MCF 10A (cell line): Measurements from ENCODE around the gene EPG5. TPM values are rescaled to one million over a fixed set of nuclear protein-coding genes. Genes with fewer than 3 reads are reported as not detected.

Source experiments
- BruUV-seq: library from RNA; stranded (reverse); fragments of 400-500 nt; replicated peaks from 2 replicates; lab custom pipeline; 2021; lab: Mats Ljungman, UMichigan
- CTCF ChIA-PET: fragments of 300-600 bp; sonication (Branson Sonifier 250); formaldehyde crosslinking; extraction: SDS; loops from one replicate; lab custom pipeline; 2021; ENCODE audit warnings: antibody characterized with exemption, inconsistent platforms; lab: Yijun Ruan, JAX
- POLR2A ChIA-PET: fragments of 300-600, 350-650 bp; sonication (Branson Sonifier 250); formaldehyde crosslinking; extraction: SDS; loops from one replicate; lab custom pipeline; 2020; ENCODE audit warnings: antibody characterized with exemption, inconsistent platforms; lab: Yijun Ruan, JAX
- DNase-seq: peaks from one replicate; pipeline ENCODE4 v3.0.0-alpha.2; 2018; ENCODE audit not compliant: unreplicated experiment
- H3K27ac Mint-ChIP-seq: one replicate; pipeline ENCODE4 v1.8.0; 2022; ENCODE audit warnings: mild to moderate bottlenecking, low read depth, mixed read lengths; ENCODE audit not compliant: unreplicated experiment
- H3K27me3 Mint-ChIP-seq: one replicate; pipeline ENCODE4 v1.8.0; 2022; ENCODE audit warnings: mixed read lengths; ENCODE audit not compliant: insufficient read depth, unreplicated experiment
- H3K36me3 Mint-ChIP-seq: one replicate; pipeline ENCODE4 v1.8.0; 2022; ENCODE audit warnings: mild to moderate bottlenecking, moderate library complexity, mixed read lengths; ENCODE audit not compliant: insufficient read depth, unreplicated experiment
- H3K4me1 Mint-ChIP-seq: one replicate; pipeline ENCODE4 v1.8.0; 2022; ENCODE audit warnings: mixed read lengths; ENCODE audit not compliant: insufficient read depth, unreplicated experiment
- H3K4me3 Mint-ChIP-seq: one replicate; pipeline ENCODE4 v1.8.0; 2022; ENCODE audit warnings: mild to moderate bottlenecking, moderate library complexity, mixed read lengths; ENCODE audit not compliant: unreplicated experiment
- H3K9me3 Mint-ChIP-seq: one replicate; pipeline ENCODE4 v1.8.0; 2022; ENCODE audit warnings: mixed read lengths; ENCODE audit not compliant: unreplicated experiment
- intact Hi-C: fragments of 100-400 bp; cut with micrococcal nuclease; formaldehyde crosslinking; loops from 2 replicates; pipeline ENCODE4 v1.14.1; 2022
- total RNA-seq: library from RNA; stranded (reverse); gene quantifications from 2 replicates; pipeline ENCODE4 v1.2.3, GENCODE V29; 2022
- TF ChIP-seq, protein P1 (sequence below): fragments of 200-600 bp; IDR thresholded peaks from one replicate; pipeline ENCODE4 v1.8.0; 2022; ENCODE audit warnings: antibody characterized with exemption, mild to moderate bottlenecking; ENCODE audit not compliant: unreplicated experiment

Gene EPG5
- total RNA-seq, 1 experiment from 2014 or later: 19.4 TPM

DNA sequence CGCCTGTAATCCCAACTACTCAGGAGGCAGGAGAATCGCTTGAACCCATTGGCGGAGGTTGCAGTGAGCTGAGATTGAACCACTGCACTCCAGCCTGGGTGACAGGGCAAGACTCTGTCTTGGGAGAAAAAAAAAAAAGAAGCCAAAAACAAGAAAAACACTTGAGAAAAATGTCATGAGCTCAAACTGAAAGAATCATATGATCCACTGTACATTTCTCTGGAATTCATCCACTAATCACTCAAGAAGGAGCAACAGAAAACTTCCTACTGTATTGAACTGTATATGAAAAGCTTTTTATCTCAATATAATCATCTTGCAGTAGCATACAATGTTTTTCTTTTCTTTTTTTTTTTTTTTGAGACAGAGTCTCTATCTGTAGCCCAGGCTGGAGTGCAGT, 40.4 kb downstream of the EPG5 start:
- TF ChIP-seq, protein P1, sequence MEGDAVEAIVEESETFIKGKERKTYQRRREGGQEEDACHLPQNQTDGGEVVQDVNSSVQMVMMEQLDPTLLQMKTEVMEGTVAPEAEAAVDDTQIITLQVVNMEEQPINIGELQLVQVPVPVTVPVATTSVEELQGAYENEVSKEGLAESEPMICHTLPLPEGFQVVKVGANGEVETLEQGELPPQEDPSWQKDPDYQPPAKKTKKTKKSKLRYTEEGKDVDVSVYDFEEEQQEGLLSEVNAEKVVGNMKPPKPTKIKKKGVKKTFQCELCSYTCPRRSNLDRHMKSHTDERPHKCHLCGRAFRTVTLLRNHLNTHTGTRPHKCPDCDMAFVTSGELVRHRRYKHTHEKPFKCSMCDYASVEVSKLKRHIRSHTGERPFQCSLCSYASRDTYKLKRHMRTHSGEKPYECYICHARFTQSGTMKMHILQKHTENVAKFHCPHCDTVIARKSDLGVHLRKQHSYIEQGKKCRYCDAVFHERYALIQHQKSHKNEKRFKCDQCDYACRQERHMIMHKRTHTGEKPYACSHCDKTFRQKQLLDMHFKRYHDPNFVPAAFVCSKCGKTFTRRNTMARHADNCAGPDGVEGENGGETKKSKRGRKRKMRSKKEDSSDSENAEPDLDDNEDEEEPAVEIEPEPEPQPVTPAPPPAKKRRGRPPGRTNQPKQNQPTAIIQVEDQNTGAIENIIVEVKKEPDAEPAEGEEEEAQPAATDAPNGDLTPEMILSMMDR: no peak
- intact Hi-C loops: no loop called here
- POLR2A ChIA-PET: no interaction called here
- no TSS peak for BruUV-seq
- H3K4me1 Mint-ChIP-seq: no peaks in the 10 kb centered on the region
- peaks cover 7% of the 10 kb centered on the region for H3K9me3 Mint-ChIP-seq
- H3K27ac Mint-ChIP-seq: no peak overlapping the region
- H3K27me3 Mint-ChIP-seq: no peaks in the 10 kb centered on the region
- CTCF ChIA-PET: interaction anchor here (0.6 to 1.6 kb wide), 4 partner anchors 19 to 262 kb away, joined by 3 to 5 read pairs (median 4); no protein-coding TSS in a partner anchor
- H3K36me3 Mint-ChIP-seq: peaks cover 92% of the 10 kb centered on the region
- no peak for DNase-seq
- H3K4me3 Mint-ChIP-seq: no peak overlapping the region

DNA sequence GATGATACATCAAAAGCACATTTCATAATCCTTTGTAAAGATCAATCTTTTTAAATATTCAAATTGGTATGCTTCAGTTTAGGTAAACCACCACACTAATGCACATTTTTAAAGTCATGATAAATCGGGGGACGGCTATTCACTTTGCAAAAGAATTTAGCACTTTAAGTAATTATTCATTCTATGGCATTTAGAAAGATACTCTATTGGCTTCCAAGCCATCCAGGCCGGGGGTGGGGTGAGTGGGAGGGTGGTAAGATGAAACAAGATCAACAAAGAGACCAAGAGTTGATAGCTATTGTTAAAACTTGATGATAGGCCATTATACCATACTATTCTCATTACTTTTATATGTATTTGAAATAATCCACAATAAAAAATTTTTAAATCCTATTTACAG, 41.0 kb downstream of the EPG5 start:
- peaks cover 7% of the 10 kb centered on the region for H3K9me3 Mint-ChIP-seq
- POLR2A ChIA-PET: no interaction called here
- no peak overlapping the region for H3K4me3 Mint-ChIP-seq
- CTCF ChIA-PET: interaction anchor here (1.0 kb wide), 1 partner anchor 19 kb away, joined by 5 read pairs; no protein-coding TSS in a partner anchor
- H3K36me3 Mint-ChIP-seq: peaks cover 92% of the 10 kb centered on the region
- no TSS peak for BruUV-seq
- intact Hi-C loops: no loop called here
- TF ChIP-seq, protein P1: no peak
- no peak overlapping the region for H3K27ac Mint-ChIP-seq
- H3K27me3 Mint-ChIP-seq: no peaks in the 10 kb centered on the region
- peaks cover 1% of the 10 kb centered on the region for H3K4me1 Mint-ChIP-seq
- DNase-seq: no peak

DNA sequence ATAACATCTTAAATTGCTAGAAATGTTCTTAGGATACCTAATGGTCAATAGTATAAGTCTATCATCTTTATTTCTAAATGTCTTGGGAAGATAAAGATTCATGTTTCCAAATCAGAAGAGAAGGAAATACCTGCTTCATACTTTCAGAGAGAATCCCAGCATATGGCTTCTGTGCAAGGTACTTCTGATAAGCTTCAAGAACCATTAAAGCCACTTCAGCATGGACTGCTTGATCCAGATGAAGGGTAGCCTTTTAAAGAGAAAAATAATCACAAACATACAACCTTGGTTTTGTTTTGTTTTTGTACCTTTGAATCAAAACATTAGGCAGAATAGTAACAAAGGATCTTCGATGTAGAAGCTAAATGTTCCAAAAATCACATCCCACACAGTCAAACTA, 44.0 kb downstream of the EPG5 start:
- H3K27ac Mint-ChIP-seq: no peak overlapping the region
- no peak for DNase-seq
- no TSS peak for BruUV-seq
- TF ChIP-seq, protein P1: no peak
- intact Hi-C loops: no loop called here
- H3K27me3 Mint-ChIP-seq: no peaks in the 10 kb centered on the region
- peaks cover 82% of the 10 kb centered on the region for H3K36me3 Mint-ChIP-seq
- H3K4me1 Mint-ChIP-seq: peaks cover 16% of the 10 kb centered on the region
- H3K9me3 Mint-ChIP-seq: peaks cover 7% of the 10 kb centered on the region
- CTCF ChIA-PET: interaction anchor here (1.1 to 1.5 kb wide), 4 partner anchors 10 to 150 kb away, joined by 3 to 5 read pairs (median 4); no protein-coding TSS in a partner anchor
- H3K4me3 Mint-ChIP-seq: no peak overlapping the region
- POLR2A ChIA-PET: no interaction called here

DNA sequence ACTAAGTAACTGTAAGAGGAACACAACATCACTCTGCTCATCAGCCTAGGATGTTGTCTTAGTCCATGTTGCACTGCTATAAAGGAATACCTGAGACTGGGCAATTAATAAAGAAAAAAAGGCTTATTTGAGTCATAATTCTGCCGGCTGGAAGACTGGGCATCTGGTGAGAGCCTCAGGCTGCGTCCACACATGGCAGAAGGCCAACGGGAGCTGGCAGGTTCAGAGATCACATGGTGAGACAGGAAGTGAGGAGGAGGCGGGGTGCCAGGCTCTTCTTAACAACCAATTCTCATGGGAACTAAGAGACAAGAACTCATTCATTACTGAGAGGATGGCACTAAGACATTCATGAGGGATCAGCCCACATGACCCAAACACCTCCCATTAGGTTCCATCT, 46.8 kb downstream of the EPG5 start:
- intact Hi-C loops: loop anchor here (2.0 kb wide), 1 partner anchor 54 kb away; no protein-coding TSS in a partner anchor
- Mint-ChIP-seq H3K4me3 (no peak overlapping the region), H3K27ac (no peak overlapping the region), H3K9me3 (no peaks in the 10 kb centered on the region), H3K4me1 (peaks cover 16% of the 10 kb centered on the region), H3K27me3 (no peaks in the 10 kb centered on the region), H3K36me3 (peaks cover 85% of the 10 kb centered on the region)
- peak; percentile 97 for DNase-seq
- ChIA-PET POLR2A (interaction anchor here (0.7 to 1.9 kb wide), 4 partner anchors 10 to 178 kb away, joined by 3 to 8 read pairs (median 5); partner anchors contain the start of genes ATP5F1A and PSTPIP2), CTCF (interaction anchor here (0.5 to 1.3 kb wide), 6 partner anchors 34 to 264 kb away, joined by 3 to 6 read pairs (median 3); no protein-coding TSS in a partner anchor)
- BruUV-seq: no TSS peak
- TF ChIP-seq, protein P1: no peak
